NK-92 treated with Interleukin-12 subunit alpha and Interleukin-12 subunit beta, amount 100 ng/mL, for 24 hours (cell line): ENCODE measurements around the gene CDK14.
"Not testable (repeated sequence)": the region's sequence is repeated elsewhere in the genome, so short reads cannot be mapped to it uniquely, and the experiment has no call there.

Experiments used
- DNase-seq: peaks from one replicate; lab custom pipeline; 2025; lab: John Stamatoyannopoulos, UW

The CDK14 gene

GRCh38 chr7:90597563-90598253 lies 1.6 kb downstream of the CDK14 start:
- no peak for DNase-seq

GRCh38 chr7:90599038-90599437 lies 2.9 kb downstream of the CDK14 start:
- DNase-seq: no peak

DNA sequence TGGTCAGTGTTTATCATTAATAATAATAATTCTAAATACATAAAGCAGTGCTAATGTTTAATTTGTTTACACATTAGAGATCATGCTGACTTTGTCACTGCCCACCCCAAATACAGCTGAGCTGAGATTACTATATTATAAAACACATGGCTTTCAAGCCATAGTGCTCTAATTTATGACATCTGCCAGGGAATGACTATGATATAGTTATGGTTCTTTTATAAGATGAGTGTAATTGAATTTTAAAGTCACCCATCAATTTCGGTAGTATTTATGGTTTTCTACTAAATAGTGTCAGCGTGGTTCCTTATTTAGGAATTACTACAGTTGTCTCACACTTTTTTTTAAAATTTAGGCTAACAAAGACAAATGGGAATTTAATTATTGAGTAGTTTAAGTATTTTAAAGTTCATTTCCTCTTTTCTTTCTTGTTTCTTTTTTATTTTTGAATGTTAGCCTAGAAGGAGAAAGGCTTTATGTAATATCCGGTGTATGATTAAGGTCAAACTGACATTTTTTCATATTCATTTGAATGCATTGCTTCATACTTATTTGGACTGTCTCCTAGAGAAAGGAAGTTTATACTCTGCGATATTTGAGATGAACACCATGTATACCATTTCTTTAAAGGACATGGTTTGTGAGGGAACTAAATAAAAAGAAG lies 3.9 kb downstream of the CDK14 start:
- DNase-seq: no peak

DNA sequence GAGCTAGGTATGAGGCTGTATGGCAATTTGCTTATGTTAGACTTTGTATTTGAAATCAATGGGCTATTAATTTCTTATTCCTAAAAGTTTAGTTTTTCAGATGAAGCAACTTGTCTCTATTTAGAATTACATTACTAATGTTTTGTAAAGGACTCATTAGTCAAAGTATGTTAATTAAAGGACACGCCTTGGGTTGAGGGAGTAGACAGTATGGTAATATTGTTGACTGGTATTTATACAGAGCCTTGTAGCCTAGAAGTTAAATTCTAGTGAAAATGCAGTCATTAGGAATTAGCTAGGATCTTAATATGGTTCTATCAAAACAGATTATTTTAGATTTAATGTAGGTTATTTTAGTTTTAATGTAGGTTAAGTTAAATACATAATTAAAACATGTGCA lies 6.2 kb downstream of the CDK14 start:
- no peak for DNase-seq

DNA sequence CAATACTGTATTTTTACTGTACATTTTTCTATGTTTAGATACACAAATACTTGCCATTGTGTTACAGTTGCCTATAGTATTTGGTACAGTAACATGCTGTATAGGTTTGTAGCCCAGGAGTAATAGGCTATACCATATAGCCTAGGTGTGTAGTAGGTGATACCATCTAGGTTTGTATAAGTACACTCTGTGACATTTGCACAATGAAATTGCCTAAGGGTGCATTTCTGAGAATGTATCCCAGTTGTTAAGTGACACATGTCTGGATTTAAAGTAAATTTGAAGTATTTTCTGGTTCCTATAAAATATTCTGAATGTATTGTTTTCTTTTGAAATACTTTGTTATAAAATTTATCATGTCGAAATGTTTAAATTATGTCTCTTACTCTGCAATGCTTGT lies 7.2 kb downstream of the CDK14 start:
- DNase-seq: no peak

- no peak for DNase-seq
These were observed 8.3 kb downstream of the CDK14 start for GRCh38 chr7:90604383-90604782.

- no peak for DNase-seq
These were observed 8.9 kb downstream of the CDK14 start for GRCh38 chr7:90605055-90605454.

DNA sequence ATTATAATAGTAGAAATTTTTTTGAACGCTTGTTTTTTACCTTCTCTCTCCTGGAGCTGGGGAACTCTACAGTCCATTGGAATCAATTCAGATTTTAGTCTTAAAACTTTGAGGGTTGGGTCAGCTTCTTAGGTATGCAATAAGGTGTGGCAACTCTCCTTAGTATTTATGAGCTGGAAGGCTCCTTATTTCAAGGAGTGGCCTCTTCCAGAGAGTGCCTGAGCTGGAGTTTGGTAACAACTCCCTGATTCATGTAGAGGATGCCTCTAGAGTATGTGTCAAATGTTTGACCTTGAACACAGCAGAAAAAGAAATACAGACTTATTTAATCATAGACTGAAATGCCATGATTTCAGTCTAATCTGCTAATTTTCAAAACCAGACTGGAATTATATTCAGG lies 11.1 kb downstream of the CDK14 start:
- DNase-seq: no peak

DNA sequence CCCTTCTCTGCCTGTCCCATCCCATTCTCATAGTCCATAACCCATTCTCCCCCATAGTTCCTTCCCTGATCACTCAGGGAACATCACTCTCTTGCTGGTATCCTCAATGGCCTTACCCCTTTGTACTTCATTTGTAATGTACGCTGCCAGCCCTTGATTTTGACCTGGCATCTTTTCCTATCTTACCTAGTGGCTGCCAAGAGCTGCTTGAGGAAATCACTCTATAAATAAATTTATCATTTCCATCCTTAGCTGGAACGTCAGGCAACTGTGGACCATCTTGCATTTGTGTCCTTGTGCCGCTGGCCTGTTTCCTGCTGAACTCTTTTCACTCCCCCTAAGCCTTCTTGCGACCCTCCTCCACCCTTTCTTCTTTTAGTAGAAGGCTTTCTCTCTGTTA lies 14.0 kb downstream of the CDK14 start:
- DNase-seq: no peak

DNA sequence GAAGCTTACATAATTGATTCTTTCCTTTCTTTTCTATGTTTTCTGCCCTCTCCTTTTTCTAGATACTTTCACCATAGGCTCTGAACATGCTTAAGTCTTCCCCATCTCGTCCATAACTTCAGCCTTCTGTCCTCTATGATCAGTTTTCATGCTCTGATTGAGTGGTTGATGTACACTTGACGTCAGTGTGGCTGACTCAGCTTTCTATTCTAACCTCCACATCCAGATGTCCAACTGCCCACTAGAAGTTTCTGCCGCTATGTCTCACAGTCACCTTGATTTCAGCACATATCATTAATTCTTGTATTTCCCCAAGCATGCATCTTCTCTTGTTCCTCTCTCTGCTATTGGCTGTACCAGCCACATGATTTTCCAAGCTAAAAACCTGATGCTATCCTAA lies 15.0 kb downstream of the CDK14 start:
- DNase-seq: no peak

GRCh38 chr7:90613088-90613498 lies 17.0 kb downstream of the CDK14 start:
- no peak for DNase-seq

DNA sequence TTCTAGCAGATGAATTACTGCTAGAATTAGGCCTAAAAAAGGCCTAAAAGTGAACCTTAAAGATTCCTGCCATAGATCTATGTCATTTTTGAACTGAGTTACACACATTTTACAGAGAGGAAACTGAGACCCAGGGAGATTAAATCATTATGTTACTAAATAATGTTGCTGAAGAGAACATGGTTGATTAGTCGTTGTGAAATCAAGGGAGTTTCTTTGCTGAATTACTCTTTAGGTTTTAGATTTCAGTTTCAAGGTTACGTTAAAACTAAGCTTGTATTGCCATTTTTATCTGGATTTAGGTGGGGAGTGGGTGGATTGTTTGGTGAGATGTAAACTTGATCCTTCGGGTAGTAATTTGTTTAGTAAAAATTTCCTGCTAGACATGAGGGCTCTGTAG lies 21.3 kb downstream of the CDK14 start:
- DNase-seq: no peak

DNA sequence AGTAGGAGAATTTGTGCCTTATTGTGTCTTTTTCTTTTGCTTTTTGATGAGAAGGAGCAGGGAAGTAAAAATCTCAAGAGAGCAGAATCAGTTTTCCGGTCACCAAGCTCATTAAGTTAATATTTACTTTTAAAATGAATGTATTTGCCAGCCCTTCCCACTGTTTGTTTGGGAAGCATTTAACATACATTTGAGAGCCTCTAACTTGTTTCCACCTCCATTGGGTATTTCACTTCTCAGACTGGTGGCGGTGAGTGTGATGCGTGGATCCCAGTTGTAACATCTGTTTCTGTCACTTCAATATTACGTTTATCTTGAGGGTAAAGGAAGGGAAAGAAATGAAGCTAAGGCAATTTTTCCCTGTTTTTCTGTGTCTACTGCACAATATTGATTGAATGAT lies 22.8 kb downstream of the CDK14 start:
- DNase-seq: no peak

DNA sequence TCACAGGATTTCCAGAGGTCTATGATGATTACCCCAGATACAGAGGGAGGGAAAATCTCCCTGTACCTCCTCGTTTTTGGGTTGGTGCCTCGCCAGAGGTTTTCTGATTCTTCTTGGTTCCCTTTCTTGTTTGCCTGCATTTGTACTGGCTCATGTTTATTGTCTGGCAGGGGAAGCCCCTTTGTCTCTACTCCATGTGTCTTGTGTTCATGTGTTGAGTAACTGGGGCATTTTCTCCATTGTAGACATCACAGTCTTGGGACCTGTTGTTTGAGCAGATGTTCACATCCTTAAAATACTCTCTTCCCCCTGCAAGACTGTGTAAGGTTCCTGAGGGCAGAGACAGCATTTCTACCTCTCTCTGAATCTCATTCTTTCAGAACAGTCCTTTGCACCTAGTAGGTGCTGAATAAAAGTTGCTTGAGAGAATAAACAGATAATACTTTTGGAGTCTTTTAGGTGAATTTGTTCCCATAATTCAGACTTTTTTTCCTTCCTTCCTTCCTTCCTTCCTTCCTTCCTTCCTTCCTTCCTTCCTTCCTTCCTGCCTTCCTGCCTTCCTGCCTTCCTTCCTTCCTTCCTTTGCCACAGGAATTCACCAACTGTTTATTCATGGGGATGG lies 25.1 kb downstream of the CDK14 start:
- DNase-seq: no peak

GRCh38 chr7:90621747-90622140 lies 25.6 kb downstream of the CDK14 start:
- no peak for DNase-seq

- no peak for DNase-seq
These were observed 26.5 kb downstream of the CDK14 start for GRCh38 chr7:90622670-90623069.

- DNase-seq: no peak
These were observed 28.2 kb downstream of the CDK14 start for GRCh38 chr7:90624225-90624911.

GRCh38 chr7:90625051-90625450 lies 28.9 kb downstream of the CDK14 start:
- no peak for DNase-seq

DNA sequence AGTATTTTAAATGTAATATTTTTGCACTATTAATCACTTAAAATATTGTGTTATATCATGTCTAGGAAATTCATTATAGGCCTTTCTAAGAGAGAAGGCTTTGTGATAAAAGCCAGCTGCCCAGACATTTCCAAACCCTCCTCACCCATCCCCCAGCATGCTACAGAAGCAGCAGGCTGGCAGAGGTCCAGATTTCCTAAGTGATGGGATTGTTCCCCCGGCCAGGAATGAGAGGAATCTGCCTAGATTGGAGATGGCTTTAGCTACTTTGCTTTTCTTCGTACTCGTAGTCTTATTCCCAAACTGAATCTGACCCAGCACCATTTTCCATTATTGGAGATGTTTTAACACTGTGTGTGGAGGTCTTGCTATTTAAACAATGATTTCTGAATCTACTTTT lies 29.4 kb downstream of the CDK14 start:
- no peak for DNase-seq

DNA sequence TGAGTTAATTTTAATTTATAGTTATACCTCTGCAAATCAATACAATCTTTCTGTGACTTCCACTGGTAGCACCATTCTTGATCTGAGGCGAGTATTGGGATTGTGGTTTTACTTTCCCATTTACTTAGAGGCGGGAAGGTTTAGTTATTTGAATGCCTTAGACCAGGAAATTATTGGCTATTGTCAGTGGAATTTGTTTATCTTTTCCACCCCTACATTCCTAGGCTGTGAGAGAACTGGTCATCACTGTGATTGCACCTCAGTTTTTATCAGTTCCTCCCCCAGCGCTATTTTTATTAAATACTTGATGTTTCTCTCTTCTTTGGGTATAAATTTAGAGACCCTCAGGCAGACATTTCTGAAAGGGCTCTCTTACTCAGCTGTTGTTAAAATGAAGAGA lies 29.9 kb downstream of the CDK14 start:
- DNase-seq: no peak

DNA sequence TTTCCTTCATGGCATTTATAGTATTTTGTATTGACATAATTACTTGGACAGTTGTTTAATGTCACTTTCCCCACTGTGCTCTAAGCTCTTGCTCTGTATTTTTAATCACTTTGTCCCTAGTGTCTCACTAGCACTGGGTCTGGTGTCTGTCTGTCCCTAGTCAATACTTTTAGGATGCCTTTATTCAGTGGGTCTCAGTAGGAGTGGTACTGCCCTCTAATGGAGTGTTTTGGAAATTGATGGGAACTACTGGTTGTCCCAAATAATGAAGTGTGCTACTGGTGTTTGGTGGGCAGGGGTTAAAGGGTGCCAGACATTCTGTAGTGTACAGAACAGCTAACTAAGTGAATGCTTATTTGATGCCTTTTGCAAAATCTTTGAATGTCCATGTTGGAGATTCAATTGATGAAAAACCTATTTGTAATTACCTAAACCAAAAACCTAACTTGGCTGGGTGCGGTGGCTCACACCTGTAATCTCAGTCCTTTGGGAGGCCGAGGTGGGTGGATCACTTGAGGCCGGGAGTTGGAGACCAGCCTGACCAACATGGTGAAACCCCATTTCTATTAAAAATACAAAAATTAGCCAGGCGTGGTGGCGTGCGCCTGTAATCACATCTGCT lies 33.3 kb downstream of the CDK14 start:
- no peak for DNase-seq

GRCh38 chr7:90631502-90631901 lies 35.4 kb downstream of the CDK14 start:
- no peak for DNase-seq

DNA sequence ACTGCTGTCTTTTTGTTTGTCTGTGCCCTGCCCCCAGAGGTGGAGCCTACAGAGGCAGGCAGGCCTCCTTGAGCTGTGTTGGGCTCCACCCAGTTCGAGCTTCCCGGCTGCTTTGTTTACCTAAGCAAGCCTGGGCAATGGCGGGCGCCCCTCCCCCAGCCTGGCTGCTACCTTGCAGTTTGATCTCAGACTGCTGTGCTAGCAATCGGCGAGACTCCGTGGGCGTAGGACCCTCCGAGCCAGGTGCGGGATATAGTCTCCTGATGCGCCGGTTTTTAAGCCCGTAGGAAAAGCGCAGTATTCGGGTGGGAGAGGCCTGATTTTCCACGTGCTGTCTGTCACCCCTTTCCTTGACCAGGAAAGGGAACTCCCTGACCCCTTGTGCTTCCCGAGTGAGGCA lies 43.6 kb downstream of the CDK14 start:
- DNase-seq: not testable (repeated sequence)
